Measurements from ENCODE around the gene STX12.
"Not testable (repeated sequence)": the region's sequence is repeated elsewhere in the genome, so short reads cannot be mapped to it uniquely, and the experiment has no call there.

The STX12 gene

GRCh38 chr1:27830621-27831440 lies 57.8 kb downstream of the STX12 start, which contains the start of gene PPP1R8:
TSS of gene PPP1R8 (plus strand) at chr1:27830782. CDS start at chr1:27830836, 54 bp downstream.
- peak; percentile 74 for DNase-seq (ENCODE audit: low spot score)

GRCh38 chr1:27831568-27832410 lies 58.8 kb downstream of the STX12 start:
- no peak for DNase-seq (ENCODE audit: low spot score)

- no peak for DNase-seq (ENCODE audit: low spot score)
Observed at GRCh38 chr1:27832762-27833161, 59.7 kb downstream of the STX12 start.

GRCh38 chr1:27833470-27833869 lies 60.5 kb downstream of the STX12 start:
- no peak for DNase-seq (ENCODE audit: low spot score)

GRCh38 chr1:27835046-27835445 lies 62.0 kb downstream of the STX12 start:
- DNase-seq (ENCODE audit: low spot score): no peak

GRCh38 chr1:27835501-27835900 lies 62.5 kb downstream of the STX12 start:
- DNase-seq (ENCODE audit: low spot score): no peak

GRCh38 chr1:27849951-27850350 lies 76.9 kb downstream of the STX12 start:
- DNase-seq (ENCODE audit: low spot score): no peak

GRCh38 chr1:27855085-27855484 lies 82.1 kb downstream of the STX12 start:
- no peak for DNase-seq (ENCODE audit: low spot score)

- DNase-seq (ENCODE audit: low spot score): no peak
Observed at GRCh38 chr1:27856561-27857343, 83.7 kb downstream of the STX12 start.

GRCh38 chr1:27857552-27857951 lies 84.5 kb downstream of the STX12 start:
- DNase-seq (ENCODE audit: low spot score): not testable (repeated sequence)

- peak; percentile 56 for DNase-seq (ENCODE audit: low spot score)
Observed at GRCh38 chr1:27858072-27858948, 85.3 kb downstream of the STX12 start.

GRCh38 chr1:27858949-27859576 lies 86.0 kb downstream of the STX12 start:
- no peak for DNase-seq (ENCODE audit: low spot score)

GRCh38 chr1:27861436-27861835 lies 88.4 kb downstream of the STX12 start:
- no peak for DNase-seq (ENCODE audit: low spot score)

- DNase-seq (ENCODE audit: low spot score): no peak
Observed at GRCh38 chr1:27862004-27862403, 89.0 kb downstream of the STX12 start.

GRCh38 chr1:27862671-27863537 lies 89.9 kb downstream of the STX12 start:
- peak; percentile 36 for DNase-seq (ENCODE audit: low spot score)

GRCh38 chr1:27863538-27863915 lies 90.5 kb downstream of the STX12 start:
- no peak for DNase-seq (ENCODE audit: low spot score)

GRCh38 chr1:27864264-27864895 lies 91.4 kb downstream of the STX12 start:
- DNase-seq (ENCODE audit: low spot score): no peak

GRCh38 chr1:27865821-27866220 lies 92.8 kb downstream of the STX12 start:
- DNase-seq (ENCODE audit: low spot score): no peak

GRCh38 chr1:27868556-27868931 lies 95.5 kb downstream of the STX12 start:
- DNase-seq (ENCODE audit: low spot score): no peak

Measured in COLO829 (cell line).